ENCODE data around the gene USP26.
A peak's percentile ranks its signal among the peaks of the same experiment; 100 is the strongest.
"Not testable (repeated sequence)": the region's sequence is repeated elsewhere in the genome, so short reads cannot be mapped to it uniquely, and the experiment has no call there.

The USP26 gene

DNA sequence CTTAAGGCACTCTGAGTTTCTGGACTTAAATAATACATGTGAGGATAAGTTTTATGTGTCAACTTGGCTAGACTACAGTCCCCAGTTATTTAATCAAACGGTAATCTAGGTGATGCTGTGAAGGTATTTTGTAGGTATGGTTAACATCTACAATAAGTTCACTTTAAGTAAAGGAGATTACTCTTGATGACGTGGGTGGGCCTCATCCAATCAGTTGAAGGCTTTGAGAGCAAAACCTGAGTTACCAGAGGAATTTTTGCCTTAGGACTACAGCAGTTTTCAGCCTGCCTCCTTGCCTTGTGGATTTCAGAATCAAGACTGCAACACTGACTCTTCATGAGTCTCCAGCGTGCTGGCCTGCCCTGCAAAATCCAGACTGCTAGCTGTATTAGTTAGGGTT lies 78.7 kb downstream of the USP26 start:
- no peak for DNase-seq

DNA sequence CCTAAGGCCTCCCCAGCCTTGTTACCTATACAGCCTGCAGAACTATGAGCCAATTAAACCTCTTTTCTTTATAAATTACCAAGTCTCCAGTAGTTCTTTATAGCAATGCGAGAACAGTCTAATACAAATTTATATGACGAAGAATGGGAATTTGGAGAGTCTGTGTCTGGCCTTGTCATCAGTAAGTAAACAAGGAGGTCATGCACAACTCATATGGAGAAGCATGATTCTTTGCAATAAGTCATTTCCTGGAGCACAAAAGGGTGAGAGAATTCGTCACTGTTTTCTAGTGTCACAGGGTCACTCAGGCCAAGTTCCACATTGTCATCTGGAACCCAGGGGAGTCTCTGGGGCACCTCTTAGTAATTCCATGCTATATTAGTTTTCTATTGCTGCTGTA lies 89.5 kb downstream of the USP26 start:
- DNase-seq, result no peak

DNA sequence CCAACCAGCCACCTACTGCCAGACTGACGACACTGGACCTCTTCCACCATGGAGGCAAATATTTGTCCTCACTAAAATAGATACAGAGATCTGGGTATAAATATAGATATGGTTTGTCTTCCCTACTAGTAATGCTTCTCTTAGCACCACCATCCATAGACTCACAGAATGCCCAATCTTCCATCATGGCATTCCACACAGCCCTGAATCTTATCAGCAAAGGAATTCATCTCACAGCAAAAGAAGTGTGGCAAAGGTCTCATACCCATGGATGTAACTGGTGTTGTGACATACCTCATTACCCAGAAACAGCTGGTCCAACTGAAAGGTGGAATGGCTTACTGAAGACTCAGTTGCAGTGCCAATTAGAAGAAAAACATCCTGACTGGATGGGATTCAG lies 91.3 kb downstream of the USP26 start:
- no peak for DNase-seq

DNA sequence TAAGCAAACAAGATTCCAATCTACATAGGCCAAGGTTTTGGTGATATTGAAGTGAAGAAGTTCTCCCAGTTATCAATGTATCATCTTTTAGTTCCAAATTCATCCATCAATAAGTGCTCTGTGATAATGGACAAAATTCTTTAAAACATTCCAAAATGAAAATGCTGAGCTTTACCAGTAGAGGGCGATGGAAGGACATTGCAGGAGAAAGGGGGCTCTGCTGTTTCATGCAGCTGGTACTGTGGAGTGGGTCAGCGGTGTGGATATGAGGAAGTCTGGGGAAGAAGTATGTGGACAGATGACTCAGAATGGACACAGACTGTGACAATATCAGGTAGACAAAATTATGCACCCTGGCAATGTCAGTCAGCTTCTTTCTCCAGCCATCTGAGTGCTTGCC lies 91.9 kb downstream of the USP26 start:
- peak; percentile 0 for DNase-seq

DNA sequence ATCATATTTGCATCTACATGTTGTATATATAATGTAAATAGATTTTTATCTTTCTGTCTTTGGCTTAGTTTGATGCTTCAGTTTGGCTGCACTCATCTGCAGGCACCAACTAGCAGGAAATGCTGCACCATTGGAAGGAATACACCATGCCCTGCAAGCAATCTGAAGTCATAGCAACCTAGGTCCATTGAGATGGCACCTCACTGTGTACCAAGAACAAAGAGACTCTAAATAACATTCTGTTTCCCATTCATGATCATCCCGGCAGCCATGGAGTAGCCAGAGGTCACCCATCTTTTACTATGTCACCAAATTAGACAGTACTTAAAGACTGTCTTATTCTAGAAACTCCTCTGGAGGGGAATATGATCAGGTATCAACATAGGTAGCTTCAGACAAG lies 97.7 kb downstream of the USP26 start:
- no peak for DNase-seq

DNA sequence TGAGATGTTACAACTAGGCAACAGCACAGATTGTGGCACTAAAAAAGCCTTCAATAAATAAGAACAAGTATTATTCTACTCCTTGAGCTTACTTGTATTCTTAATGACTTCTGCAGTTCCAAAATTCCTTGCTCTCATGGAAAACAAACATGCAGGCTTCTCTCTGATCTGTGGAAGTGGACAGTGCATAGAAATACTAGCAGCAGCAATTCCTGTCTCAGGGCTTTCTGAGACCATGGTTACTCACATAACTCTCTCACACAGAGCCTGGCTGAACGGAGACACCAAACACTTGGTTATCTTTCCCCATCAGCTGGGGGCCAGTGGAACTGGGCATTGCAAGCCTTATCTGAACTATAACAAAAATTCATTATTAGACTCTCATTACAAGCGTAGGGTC lies 106.1 kb downstream of the USP26 start:
- DNase-seq, result no peak

DNA sequence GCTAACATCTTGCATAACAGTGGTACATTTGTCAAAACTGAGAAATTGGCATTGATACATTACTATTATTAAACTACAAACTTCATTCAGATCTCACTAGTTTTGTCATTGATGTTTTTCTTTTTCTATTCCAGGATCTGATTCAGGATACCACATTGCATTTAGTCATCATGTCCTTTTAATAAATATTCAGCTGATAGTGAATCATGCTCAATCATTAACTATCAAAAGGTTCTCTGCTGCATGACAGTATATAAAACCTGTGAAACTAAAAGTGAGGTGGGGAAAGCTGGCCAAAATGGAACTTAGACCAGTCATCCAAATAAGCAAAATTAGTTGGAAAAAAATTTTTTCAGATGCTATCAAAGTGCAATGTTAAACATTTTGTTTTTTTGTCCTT lies 110.4 kb downstream of the USP26 start:
- no peak for DNase-seq

DNA sequence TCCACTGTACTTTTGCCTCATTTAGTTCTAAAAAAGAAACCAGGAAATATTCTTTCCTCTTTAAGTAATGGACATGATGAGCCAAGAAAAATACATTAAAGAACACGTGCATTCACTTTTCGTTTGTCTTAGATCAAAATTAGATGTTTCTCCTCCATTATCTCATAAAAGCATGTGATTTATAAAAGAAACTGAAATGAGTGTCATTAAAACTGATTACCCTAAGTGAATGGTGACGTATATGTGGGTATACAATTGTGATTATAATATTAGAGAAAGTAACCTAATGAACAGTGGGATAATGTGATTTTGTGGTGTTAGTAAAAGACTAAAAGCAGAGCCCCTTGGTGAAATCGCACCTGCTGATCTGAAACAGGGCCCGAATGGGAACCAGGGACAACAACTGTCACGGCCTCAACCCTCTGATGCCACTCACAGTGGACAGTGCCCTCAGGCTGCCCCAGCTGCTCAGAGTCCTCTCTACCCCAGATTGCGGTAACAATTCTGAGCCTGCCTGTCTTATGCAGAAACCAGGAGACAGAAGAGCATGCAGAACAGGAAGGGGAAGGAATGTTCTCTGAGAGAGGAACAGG lies 112.8 kb downstream of the USP26 start:
- DNase-seq, result no peak

DNA sequence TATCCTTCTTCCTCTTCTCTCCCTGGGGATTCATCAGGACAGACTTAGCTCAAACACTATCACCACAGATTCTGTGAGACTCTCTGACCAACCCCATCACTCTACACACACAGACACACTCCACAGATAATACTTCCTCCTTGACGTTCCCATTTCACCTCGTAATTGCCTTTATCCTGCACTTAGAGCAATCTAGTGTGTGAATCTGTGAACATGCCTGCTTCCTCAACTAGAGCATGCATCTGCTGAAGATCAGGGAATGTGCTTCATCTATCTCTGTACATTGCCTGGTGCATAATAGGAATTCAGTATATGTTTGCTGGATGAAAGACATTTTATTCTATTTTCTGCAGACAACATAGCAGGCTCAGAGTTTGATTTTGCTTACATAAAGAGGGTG lies 113.4 kb downstream of the USP26 start:
- no peak for DNase-seq

DNA sequence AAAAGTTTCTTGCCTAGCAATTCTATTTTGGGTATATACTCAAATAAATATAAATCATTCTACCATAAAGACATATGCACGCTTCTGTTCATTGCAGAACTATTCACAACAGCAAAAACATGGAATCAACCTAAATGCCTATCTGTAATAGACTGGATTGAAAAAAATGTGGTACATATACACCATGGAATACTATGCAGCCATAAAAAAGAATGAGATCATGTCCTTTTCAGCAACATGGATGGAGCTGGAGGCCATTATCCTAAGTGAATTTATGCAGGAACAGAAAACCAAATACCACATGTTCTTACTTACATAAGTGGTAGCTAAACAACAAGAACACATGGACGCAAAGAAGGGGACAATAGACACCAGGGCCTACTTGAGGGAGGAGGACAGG lies 116.9 kb downstream of the USP26 start:
- DNase-seq, result not testable (repeated sequence)

Measured in NCI-H69 (cell line).